Right kidney (tissue), 1 donor: Measurements from ENCODE around the gene DDX25.
"Not testable (repeated sequence)": the region's sequence is repeated elsewhere in the genome, so short reads cannot be mapped to it uniquely, and the experiment has no call there.

ENCODE experiments used
- DNase-seq: peaks from one replicate; pipeline ENCODE4 v3.0.0-alpha.2; 2016

DDX25 gene

GRCh38 chr11:125902927-125903710 is 1.2 kb upstream of the DDX25 start, which contains the start of gene PUS3:
PUS3 (minus strand) TSS chr11:125903206; CDS start chr11:125896284, 6,922 bp downstream.
- DNase-seq, result peak; percentile 81

- no peak for DNase-seq
Observed at GRCh38 chr11:125904678-125905077, 370 bp downstream of the DDX25 start.

GRCh38 chr11:125910226-125910849 is 6.0 kb downstream of the DDX25 start:
- no peak for DNase-seq

- not testable (repeated sequence) for DNase-seq
Observed at GRCh38 chr11:125914601-125915000, 10.3 kb downstream of the DDX25 start.

GRCh38 chr11:125916683-125917347 is 12.5 kb downstream of the DDX25 start:
- DNase-seq, result no peak

- no peak for DNase-seq
Observed at GRCh38 chr11:125918140-125918840, 14.0 kb downstream of the DDX25 start.

- DNase-seq, result no peak
Observed at GRCh38 chr11:125921042-125921441, 16.7 kb downstream of the DDX25 start.

GRCh38 chr11:125922156-125922555 is 17.8 kb downstream of the DDX25 start:
- no peak for DNase-seq

- DNase-seq, result peak; percentile 28
Observed at GRCh38 chr11:125923012-125923579, 18.8 kb downstream of the DDX25 start.

GRCh38 chr11:125923633-125924032 is 19.3 kb downstream of the DDX25 start:
- DNase-seq, result no peak

GRCh38 chr11:125924384-125925007 is 20.2 kb downstream of the DDX25 start:
- no peak for DNase-seq

GRCh38 chr11:125925247-125925740 is 21.0 kb downstream of the DDX25 start:
- no peak for DNase-seq

- no peak for DNase-seq
Observed at GRCh38 chr11:125925804-125926203, 21.5 kb downstream of the DDX25 start.

GRCh38 chr11:125926682-125927081 is 22.4 kb downstream of the DDX25 start:
- DNase-seq, result no peak

- DNase-seq, result no peak
Observed at GRCh38 chr11:125929445-125930075, 25.3 kb downstream of the DDX25 start.

GRCh38 chr11:125930076-125930450 is 25.8 kb downstream of the DDX25 start:
- DNase-seq, result no peak

GRCh38 chr11:125931116-125931515 is 26.8 kb downstream of the DDX25 start:
- no peak for DNase-seq

GRCh38 chr11:125931668-125932067 is 27.4 kb downstream of the DDX25 start:
- DNase-seq, result no peak

GRCh38 chr11:125932301-125932700 is 28.0 kb downstream of the DDX25 start:
- DNase-seq, result no peak

GRCh38 chr11:125933030-125933813 is 28.9 kb downstream of the DDX25 start:
- DNase-seq, result no peak
